A375 (cell line): ENCODE measurements around the gene TRMT2B. TPM values are rescaled to one million over a fixed set of nuclear protein-coding genes. Genes with fewer than 3 reads are reported as not detected.

Source experiments
- total RNA-seq: library from RNA; depleted of rRNA; stranded (reverse); fragments of >200 nt; shearing (Covaris generic); gene quantifications from 2 replicates; pipeline ENCODE4 v1.2.3, GENCODE V29; 2014; rRNA removed

Gene TRMT2B, protein sequence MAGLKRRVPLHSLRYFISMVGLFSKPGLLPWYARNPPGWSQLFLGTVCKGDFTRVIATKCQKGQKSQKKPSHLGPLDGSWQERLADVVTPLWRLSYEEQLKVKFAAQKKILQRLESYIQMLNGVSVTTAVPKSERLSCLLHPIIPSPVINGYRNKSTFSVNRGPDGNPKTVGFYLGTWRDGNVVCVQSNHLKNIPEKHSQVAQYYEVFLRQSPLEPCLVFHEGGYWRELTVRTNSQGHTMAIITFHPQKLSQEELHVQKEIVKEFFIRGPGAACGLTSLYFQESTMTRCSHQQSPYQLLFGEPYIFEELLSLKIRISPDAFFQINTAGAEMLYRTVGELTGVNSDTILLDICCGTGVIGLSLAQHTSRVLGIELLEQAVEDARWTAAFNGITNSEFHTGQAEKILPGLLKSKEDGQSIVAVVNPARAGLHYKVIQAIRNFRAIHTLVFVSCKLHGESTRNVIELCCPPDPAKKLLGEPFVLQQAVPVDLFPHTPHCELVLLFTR
- total RNA-seq, result 7.9 and 9.7 TPM in 2 replicates

DNA sequence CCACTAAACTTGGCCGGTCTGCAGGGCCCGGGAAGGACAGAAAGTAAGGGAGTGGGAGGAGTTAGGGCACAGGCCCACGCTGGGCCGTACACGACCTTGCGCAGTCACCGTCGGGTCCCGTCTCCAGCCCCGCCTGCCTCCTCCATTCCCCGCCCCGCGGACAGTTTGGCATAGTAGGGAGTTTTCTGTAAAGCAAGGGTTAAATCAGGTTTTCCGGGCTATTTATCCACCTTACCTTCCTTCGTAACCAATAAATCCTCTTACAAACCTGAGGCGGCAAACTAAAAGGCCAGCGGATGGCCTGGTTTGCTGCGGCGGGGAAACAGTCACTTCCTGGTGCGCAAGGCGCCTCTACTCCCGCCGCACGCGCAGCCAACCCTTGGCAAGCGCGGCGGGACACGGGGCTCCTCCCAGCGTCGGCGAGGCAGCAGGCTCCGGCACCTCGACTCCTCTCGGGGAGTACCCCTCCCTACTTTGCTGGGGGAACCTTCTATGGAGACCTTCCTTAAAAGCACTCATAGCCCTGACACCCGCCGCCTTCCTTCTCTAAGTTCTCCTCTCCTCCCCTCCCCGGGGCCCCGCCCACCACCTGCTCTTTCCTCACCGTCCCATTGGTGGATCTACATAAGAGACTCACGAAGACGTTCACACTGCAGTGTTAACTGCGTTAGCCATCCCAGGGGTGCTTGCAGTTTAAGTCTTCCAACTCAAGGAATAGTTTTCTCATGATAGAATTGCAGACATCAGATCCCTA is at the start of gene TRMT2B:
Gene TRMT2B (minus strand): TSS at position 563 of the 754 bp plus-strand sequence. CDS start 9,822 bp downstream, outside the sequence.

DNA sequence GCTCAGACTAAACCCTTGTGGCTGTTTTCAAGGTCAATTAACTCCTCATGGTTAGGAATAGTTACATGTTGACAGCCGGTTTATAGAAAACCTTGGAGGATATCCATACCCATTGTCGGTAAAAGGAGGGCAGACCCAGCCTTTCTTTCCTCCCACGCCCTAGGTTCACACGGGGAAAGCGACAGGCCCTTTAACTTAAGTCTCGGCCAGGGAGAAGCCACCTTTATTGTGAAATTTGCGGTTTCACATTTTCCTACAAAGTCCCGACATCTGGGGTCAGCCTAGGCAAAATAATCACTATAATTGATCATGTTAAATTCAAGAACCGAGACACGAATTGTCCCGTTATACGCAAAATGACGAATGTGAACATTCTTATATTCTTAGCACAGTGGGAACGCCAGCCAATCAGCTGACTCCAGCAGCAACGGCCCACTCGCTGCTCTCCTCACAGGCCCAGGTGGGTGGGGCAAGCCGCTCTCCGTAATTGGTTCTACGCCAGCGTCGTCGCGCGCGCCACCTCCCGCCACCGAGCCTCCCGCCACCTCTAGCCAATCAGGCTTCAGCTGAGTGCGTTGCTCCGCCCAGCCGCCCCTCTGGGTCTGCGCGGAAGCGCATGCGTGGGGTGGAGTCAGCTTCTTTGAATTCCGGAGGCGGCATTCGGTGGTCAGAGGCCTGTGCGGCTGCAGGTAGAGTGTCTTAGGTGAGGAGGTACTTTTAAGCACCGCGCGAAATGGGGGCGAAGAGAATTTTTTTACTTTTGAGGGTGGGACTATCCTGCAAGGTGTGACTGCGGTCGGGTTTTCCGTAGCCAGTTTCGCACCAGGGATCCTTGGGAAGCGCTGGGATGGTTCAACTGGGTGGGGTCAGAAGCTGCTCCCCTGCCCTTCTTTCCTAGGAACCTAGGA is 45.9 kb upstream of the TRMT2B start, which contains the start of gene CENPI:
Gene CENPI (plus strand): TSS at position 659 of the 908 bp plus-strand sequence. CDS start 2,867 bp downstream, outside the sequence.

DNA sequence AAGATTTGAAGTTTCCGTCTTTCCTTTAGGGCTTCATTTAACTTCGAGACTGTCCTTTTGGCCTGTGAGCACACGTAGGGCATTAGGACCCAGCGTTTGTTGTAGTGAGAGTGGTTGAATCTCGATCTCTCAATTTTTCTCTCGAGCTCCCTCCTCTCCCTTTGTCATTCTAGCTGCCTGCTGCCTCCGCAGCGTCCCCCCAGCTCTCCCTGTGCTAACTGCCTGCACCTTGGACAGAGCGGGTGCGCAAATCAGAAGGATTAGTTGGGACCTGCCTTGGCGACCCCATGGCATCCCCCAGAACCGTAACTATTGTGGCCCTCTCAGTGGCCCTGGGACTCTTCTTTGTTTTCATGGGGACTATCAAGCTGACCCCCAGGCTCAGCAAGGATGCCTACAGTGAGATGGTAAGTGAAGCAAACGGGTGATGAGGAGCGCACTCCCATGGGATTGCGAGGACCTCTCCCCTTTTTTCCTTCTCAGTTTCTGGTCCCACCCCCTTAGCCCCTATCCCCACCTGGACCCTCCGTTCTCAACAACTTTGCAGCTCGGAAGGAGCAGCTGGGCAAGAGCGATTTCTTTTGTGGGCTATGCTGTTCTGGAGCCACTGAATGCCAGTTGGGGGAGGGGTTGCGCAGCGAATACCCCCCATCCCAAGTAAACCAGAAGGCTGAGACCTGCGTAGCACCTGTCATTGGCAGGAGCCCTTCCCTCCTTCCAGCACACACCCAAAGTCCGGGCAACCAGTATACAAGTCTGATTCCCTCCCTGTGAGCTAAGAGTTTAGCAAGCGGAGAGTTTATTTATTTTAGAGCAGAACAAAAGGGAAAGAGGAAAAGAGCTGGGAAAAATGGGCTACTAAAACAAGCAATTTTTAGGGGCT is 27.0 kb upstream of the TRMT2B start, which contains the start of gene TMEM35A:
Gene TMEM35A (plus strand): TSS at position 164 of the 883 bp plus-strand sequence. CDS start 124 bp downstream, at position 288.

DNA sequence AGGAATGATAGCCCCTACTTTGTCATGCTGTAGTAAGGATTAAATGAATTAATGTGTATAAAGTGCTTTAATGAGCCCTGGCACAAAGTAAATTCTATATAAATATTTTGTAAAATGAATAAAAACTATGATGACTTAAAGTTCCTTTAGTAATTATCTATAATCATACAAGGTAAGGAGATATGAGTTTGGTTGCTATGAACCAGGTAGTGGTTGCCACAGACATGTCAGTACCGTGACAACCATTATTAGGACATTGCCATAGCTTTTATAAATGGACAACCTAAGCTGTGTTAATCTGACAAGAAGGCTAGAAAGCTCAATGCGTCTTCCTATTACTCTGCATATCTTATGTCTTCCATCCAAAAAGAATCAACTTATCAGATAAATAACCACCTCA is 82.5 kb downstream of the TRMT2B start, which contains the start of gene ARL13A:
Gene ARL13A (plus strand): TSS at position 301 of the 400 bp plus-strand sequence. CDS start 3,982 bp downstream, outside the sequence.

Other genes starting within 250 kb of the TRMT2B start
- gene CSTF2, start 231.7 kb downstream of the TRMT2B start, total RNA-seq, result 46.0 and 49.9 TPM in 2 replicates
- not detected in 2 replicates for gene NOX1, start 177.8 kb downstream of the TRMT2B start, total RNA-seq
- gene XKRX, start 123.2 kb downstream of the TRMT2B start, total RNA-seq, result not detected in 2 replicates
- not detected in 2 replicates for gene ARL13A, start 82.4 kb downstream of the TRMT2B start, total RNA-seq
- not detected in 2 replicates for gene TMEM35A, start 26.8 kb upstream of the TRMT2B start, total RNA-seq
- gene CENPI, start 46.1 kb upstream of the TRMT2B start, total RNA-seq, result 6.8 and 7.3 TPM in 2 replicates
- gene DRP2, start 167.7 kb upstream of the TRMT2B start, total RNA-seq, result 0.19 TPM in 1 of 2 replicates, not detected in the other
- not detected in 2 replicates for gene TAF7L, start 239.2 kb upstream of the TRMT2B start, total RNA-seq